Measurements from ENCODE around the gene GHITM.

DNA sequence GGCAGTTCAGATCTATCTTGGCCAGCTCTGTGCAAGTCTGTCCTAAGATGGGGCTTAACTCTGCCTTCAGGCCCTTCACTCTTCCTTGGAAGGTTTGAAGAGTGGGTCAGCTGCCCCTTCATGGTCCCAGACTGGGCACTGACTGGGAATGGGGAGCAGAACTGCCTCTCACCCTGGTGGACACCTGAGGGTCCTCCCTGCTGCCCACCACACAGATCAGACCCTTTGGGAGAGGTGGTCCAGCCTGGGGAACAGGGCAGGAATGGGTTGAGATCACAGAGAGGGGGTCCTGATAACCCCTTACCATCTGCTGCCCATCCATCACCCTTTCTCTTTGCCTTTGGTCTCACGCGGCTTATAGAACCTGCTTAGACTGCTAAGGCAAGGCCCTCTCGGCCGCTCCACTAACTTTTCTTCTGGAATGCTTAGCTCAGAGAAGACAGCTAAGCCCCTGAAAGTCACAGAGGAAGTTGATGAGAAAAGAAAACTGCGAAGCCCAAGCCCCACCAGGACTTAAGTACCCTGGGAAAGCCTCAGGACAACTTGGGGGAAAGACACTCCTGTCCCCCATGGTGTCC, 54.6 kb downstream of the GHITM start:
- no peak for TF ChIP-seq CTCF (IDR thresholded peaks at IDR 0.05)
- no peak for TF ChIP-seq POLR2A (IDR thresholded peaks at IDR 0.05)

Measured in vagina (tissue), 2 donors.